ENCODE measurements around the gene ADAMTS2. TPM values are rescaled to one million over a fixed set of nuclear protein-coding genes. Genes with fewer than 3 reads are reported as not detected.

ADAMTS2 gene
- total and polyA plus RNA-seq, 10 donors = 4.0 to 101 (median 47.5) TPM

GRCh38 chr5:179361037-179361603 is 15.9 kb upstream of the ADAMTS2 start:
- H3K36me3 ChIP-seq = no peaks in the 10 kb centered on the region
- peaks cover 0 to 17% (median 6%) of the 10 kb centered on the region in 6 donors for H3K4me1 ChIP-seq
- no peak overlapping the region for H3K27ac ChIP-seq
- DNase-seq = no peak
- peaks cover 0 to 5% (median 0%) of the 10 kb centered on the region in 7 donors for H3K27me3 ChIP-seq (replicated peaks in 1 of 7)
- no peak for TF ChIP-seq POLR2A (IDR thresholded peaks at IDR 0.05)
- TF ChIP-seq POLR2AphosphoS5 (IDR thresholded peaks at IDR 0.05) = no peak
- TF ChIP-seq CTCF (IDR thresholded peaks at IDR 0.05 in 8 of 11, conservative IDR thresholded peaks at IDR 0.05 in 3 of 11) = no peak
- peaks cover 0 to 8% (median 0%) of the 10 kb centered on the region in 8 donors for H3K9me3 ChIP-seq
- intact Hi-C loops (cut with DNase I; ENCODE audit: low total_unique reads) = no loop called here
- 78 to 83% (median 80%) methylated on average over 12 to 16 of the region's 16 CpGs for WGBS, 5 donors
- no peak overlapping the region for H3K4me3 ChIP-seq

DNA sequence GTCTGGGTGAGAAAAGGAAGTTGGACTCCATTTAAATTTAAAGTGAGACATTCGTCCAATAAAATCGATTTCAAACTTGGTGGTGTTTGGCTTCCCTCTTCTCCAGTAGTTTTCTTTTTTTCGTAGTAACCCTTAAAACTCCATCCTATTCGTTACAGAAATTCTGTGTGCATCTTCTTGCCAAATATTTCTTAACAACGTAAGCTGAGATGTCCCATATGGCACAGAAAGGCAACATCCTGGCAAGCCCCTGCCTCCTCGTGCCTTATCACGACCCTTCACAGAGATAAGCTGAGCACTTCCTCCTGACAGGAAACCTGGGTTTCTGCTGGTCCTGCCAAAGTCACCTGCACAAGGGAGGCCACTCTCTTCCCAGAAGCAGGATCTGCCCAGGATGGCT is 11.8 kb upstream of the ADAMTS2 start:
- Histone ChIP-seq H3K4me3 (no peak overlapping the region), H3K9me3 (peaks cover 0 to 5% (median 0%) of the 10 kb centered on the region in 8 donors), H3K36me3 (no peaks in the 10 kb centered on the region), H3K4me1 (peaks cover 0 to 31% (median 8%) of the 10 kb centered on the region in 6 donors), H3K27me3 (replicated peaks in 1 of 7) (peaks cover 0 to 1% (median 0%) of the 10 kb centered on the region in 7 donors), H3K27ac (peak overlapping the region in 4 of 8 donors; percentile 53 to 84 (median 74))
- TF ChIP-seq POLR2AphosphoS5 (IDR thresholded peaks at IDR 0.05) = peak in 1 of 3 donors; percentile 4
- no peak for TF ChIP-seq POLR2A (IDR thresholded peaks at IDR 0.05)
- DNase-seq = no peak
- WGBS, 5 donors = 21 to 46% (median 36%) methylated on average over 7 of the region's 7 CpGs
- intact Hi-C loops (cut with DNase I; ENCODE audit: low total_unique reads) = no loop called here

DNA sequence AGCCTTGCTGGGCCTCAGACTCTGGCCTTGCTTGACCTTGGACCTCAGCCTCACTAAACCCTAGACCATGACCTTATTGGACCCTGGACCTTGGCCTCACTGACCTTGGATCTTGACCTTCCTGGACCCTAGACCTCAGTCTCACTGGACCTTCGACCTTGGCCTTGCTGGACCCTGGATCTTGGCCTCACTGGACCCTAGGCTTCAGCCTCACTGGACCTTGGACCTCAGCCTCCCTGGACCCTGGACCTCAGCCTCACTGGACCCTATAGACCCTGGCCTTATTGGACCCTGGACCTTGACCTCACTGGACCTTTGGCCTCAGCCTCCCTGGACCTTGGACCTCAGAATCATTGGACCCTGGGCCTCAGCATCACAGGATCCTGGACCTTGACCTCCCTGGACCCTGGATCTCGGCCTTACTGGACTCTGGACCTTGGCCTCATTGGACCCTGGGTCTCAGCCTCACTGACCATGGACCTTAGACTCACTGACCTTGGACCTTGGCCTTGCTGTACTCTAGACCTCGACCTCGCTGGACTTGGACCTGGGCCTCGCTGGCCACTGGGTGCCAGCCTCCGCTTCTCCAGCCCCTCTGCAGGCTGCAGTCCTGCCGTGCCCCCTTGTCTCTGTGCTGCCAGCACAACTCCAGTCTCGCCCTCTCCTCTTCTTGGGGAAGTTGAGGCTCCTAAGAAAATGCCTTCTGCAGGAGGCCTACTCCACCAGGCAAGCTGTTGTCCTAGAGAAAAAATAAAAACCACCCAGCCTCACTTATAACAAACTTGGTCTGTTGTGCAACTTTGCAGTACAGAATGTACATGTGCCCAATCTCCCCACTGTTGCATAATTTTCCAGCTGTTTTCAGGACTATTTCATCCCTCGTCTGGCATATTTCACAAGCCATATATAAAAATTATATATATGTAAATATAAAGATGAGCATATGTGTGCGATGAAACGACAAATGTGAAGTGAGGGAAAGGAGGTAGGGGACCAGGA is 11.0 kb upstream of the ADAMTS2 start:
- WGBS, 5 donors = 61 to 81% (median 73%) methylated on average over 11 of the region's 11 CpGs
- no peak for TF ChIP-seq POLR2A (IDR thresholded peaks at IDR 0.05)
- TF ChIP-seq POLR2AphosphoS5 (IDR thresholded peaks at IDR 0.05) = peak in 1 of 3 donors; percentile 41
- Histone ChIP-seq H3K27me3 (replicated peaks in 1 of 7) (peaks cover 0 to 9% (median 0%) of the 10 kb centered on the region in 7 donors), H3K9me3 (no peaks in the 10 kb centered on the region), H3K36me3 (no peaks in the 10 kb centered on the region), H3K27ac (peak overlapping the region in 6 of 8 donors; percentile 26 to 84 (median 69)), H3K4me1 (peaks cover 0 to 31% (median 8%) of the 10 kb centered on the region in 6 donors), H3K4me3 (no peak overlapping the region)
- no peak for DNase-seq
- intact Hi-C loops (cut with DNase I; ENCODE audit: low total_unique reads) = no loop called here

DNA sequence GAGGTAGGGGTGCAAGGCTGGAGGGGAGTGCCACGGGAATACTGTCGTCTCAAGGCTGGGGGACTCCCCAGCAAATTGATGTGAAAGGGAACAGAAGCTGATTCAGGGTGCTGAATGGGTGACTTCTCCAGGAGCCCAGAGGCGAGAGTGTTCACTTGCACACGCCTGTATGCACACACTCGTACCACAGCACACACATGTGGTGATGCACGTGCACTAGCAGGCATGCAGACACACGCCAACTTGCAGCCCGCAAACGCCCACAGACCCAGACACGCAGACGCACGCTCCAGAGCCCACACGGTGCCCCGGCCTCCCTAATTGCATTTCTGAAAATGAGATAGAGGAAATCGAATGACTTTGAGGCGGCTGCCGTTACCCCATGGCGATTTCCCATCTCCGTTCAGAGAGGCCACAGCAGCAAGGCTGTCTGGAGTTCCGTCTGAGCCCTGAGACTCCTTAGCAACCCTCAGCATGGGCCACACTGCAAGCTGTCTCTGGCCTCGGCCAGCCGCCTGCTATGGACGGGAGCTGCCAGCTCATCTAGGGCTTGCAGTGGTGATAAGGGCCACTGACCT is 9.1 kb upstream of the ADAMTS2 start:
- Histone ChIP-seq H3K4me3 (no peak overlapping the region), H3K27ac (peak overlapping the region in 1 of 8 donors; percentile 84), H3K4me1 (peaks cover 0 to 31% (median 8%) of the 10 kb centered on the region in 6 donors), H3K9me3 (no peaks in the 10 kb centered on the region), H3K36me3 (no peaks in the 10 kb centered on the region), H3K27me3 (replicated peaks in 1 of 7) (peaks cover 0 to 27% (median 0%) of the 10 kb centered on the region in 7 donors)
- intact Hi-C loops (cut with DNase I; ENCODE audit: low total_unique reads) = no loop called here
- 76 to 95% (median 84%) methylated on average over 21 to 23 of the region's 23 CpGs for WGBS, 5 donors
- no peak for DNase-seq
- TF ChIP-seq POLR2A (IDR thresholded peaks at IDR 0.05) = no peak
- no peak for TF ChIP-seq POLR2AphosphoS5 (IDR thresholded peaks at IDR 0.05)
- no peak for TF ChIP-seq CTCF (IDR thresholded peaks at IDR 0.05 in 8 of 11, conservative IDR thresholded peaks at IDR 0.05 in 3 of 11)
